Neuronal stem cell (in vitro differentiated cells): ENCODE results near the gene ALG9.

Experiments
- DNase-seq: peaks from one replicate; pipeline ENCODE4 v3.0.0-alpha.2; 2013; ENCODE audit warnings: low spot score
- H2AFZ ChIP-seq: one replicate; pipeline ENCODE4 v1.6.1; 2013; ENCODE audit warnings: mild to moderate bottlenecking, low read length, inconsistent platforms
- H2AK5ac ChIP-seq: 2 replicates; pipeline ENCODE4 v1.6.1; 2013; ENCODE audit warnings: low read depth, mild to moderate bottlenecking, inconsistent platforms, low read length, moderate library complexity, mixed read lengths
- H2BK120ac ChIP-seq: 2 replicates; pipeline ENCODE4 v1.6.1; 2013; ENCODE audit warnings: low read depth, mild to moderate bottlenecking, inconsistent platforms, low read length, moderate library complexity, mixed read lengths
- H2BK12ac ChIP-seq: one replicate; pipeline ENCODE4 v1.6.1; 2013; ENCODE audit warnings: low read length, inconsistent platforms
- H2BK15ac ChIP-seq: 2 replicates; pipeline ENCODE4 v1.6.1; 2013; ENCODE audit warnings: mild to moderate bottlenecking, low read length, inconsistent platforms, mixed read lengths
- H2BK5ac ChIP-seq: one replicate; pipeline ENCODE4 v1.6.1; 2013; ENCODE audit warnings: inconsistent platforms, mild to moderate bottlenecking, low read length, moderate library complexity
- H3K14ac ChIP-seq: one replicate; pipeline ENCODE4 v1.6.1; 2013; ENCODE audit warnings: low read length, inconsistent platforms
- H3K18ac ChIP-seq: 2 replicates; pipeline ENCODE4 v1.6.1; 2013; ENCODE audit warnings: low read length, inconsistent platforms
- H3K23ac ChIP-seq: 2 replicates; pipeline ENCODE4 v1.6.1; 2013; ENCODE audit warnings: low read depth, mild to moderate bottlenecking, mixed read lengths, low read length, inconsistent platforms; ENCODE audit not compliant: poor library complexity
- H3K27ac ChIP-seq: replicated peaks from 3 replicates; pipeline ENCODE4 v1.5.1; 2013; ENCODE audit warnings: low read length, inconsistent platforms
- H3K27me3 ChIP-seq, 3 experiments: 2 replicates each; pipeline ENCODE4 v1.6.1; 2013; ENCODE audit warnings: low read length in 3 of 3, mild to moderate bottlenecking in 2 of 3, inconsistent platforms in 1 of 3, low read depth in 1 of 3, mixed read lengths in 1 of 3, moderate library complexity in 1 of 3; ENCODE audit not compliant: control insufficient read depth in 3 of 3, insufficient read depth in 3 of 3
- H3K36me3 ChIP-seq, 2 donors: replicated peaks in 1 of 2; 2 replicates each; pipeline ENCODE4 v1.6.1; 2013; ENCODE audit warnings: low read length in 2 of 2; ENCODE audit not compliant: control insufficient read depth in 2 of 2, insufficient read depth in 2 of 2
- H3K4ac ChIP-seq: 2 replicates; pipeline ENCODE4 v1.6.1; 2013; ENCODE audit warnings: inconsistent platforms, mild to moderate bottlenecking, low read length, moderate library complexity
- H3K4me1 ChIP-seq, 2 donors: 1 replicate in 1 of 2; 2 replicates in 1 of 2; pipeline ENCODE4 v1.6.1; 2013; ENCODE audit warnings: low read length in 2 of 2, low read depth in 1 of 2; ENCODE audit not compliant: control insufficient read depth in 2 of 2, insufficient read depth in 1 of 2
- H3K4me2 ChIP-seq: one replicate; pipeline ENCODE4 v1.6.1; 2013; ENCODE audit warnings: mild to moderate bottlenecking, low read length, inconsistent platforms; ENCODE audit not compliant: insufficient read depth, poor library complexity, severe bottlenecking
- H3K4me3 ChIP-seq, 2 donors: 2 replicates each; pipeline ENCODE4 v1.5.1; 2013; ENCODE audit warnings: low read length in 2 of 2, mild to moderate bottlenecking in 2 of 2, inconsistent platforms in 1 of 2, moderate library complexity in 1 of 2
- H3K79me1 ChIP-seq: one replicate; pipeline ENCODE4 v1.6.1; 2013; ENCODE audit warnings: low read depth, mild to moderate bottlenecking, inconsistent platforms, low read length, moderate library complexity
- H3K9ac ChIP-seq: one replicate; pipeline ENCODE4 v1.6.1; 2013; ENCODE audit warnings: mild to moderate bottlenecking, low read depth, low read length, inconsistent platforms; ENCODE audit not compliant: poor library complexity
- H3K9me3 ChIP-seq, 2 donors: replicated peaks in 1 of 2; 2 replicates each; pipeline versions ENCODE3 to v1.6.1; 2013; ENCODE audit warnings: low read length in 2 of 2, mild to moderate bottlenecking in 2 of 2, inconsistent platforms in 1 of 2, low read depth in 1 of 2, mixed read lengths in 1 of 2, moderate library complexity in 1 of 2; ENCODE audit not compliant: control insufficient read depth in 2 of 2, insufficient read depth in 1 of 2
- H4K8ac ChIP-seq: one replicate; pipeline ENCODE4 v1.6.1; 2013; ENCODE audit warnings: low read depth, mild to moderate bottlenecking, inconsistent platforms, low read length, moderate library complexity
- H4K91ac ChIP-seq: one replicate; pipeline ENCODE4 v1.6.1; 2013; ENCODE audit warnings: low read length, low read depth, mild to moderate bottlenecking, inconsistent platforms; ENCODE audit not compliant: poor library complexity
- WGBS, 2 donors: extraction: QIAGEN DNeasy Blood & Tissue Kit; methylation state at CpG; one replicate each; pipeline ENCODE4 v1.1.7; 2013; ENCODE audit warnings: missing lambda C conversion rate in 2 of 2, mixed read lengths in 1 of 2; ENCODE audit not compliant: insufficient read length in 2 of 2, insufficient replicate concordance in 1 of 2; ENCODE audit errors: extremely low coverage in 2 of 2; 5-methylcytosine and 5-hydroxymethylcytosine counted together

ALG9 gene

DNA sequence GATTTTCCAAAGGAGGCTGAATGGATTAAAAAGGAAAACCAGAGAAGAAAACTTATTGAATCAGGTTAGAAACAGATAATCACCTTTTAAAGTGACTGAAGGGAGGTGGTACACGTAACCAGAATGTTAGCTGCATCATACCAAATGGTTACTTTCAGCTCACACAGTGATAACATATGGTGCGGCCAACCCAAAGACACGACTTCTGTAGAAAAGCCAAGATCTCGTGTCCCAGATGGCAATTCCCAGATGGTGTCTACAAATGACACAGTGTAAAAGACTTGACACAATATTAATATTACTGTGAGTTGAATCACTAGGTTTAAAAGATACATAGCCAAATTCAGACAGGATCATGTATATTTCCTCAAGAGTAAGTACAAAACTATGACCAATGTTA, 110.3 kb downstream of the ALG9 start:
- Histone ChIP-seq H3K79me1 (no peaks in the 10 kb centered on the region), H2BK5ac (no peak overlapping the region), H3K36me3 (peaks cover 21 to 82% of the 10 kb centered on the region in 2 donors), H3K14ac (no peak overlapping the region), H3K23ac (no peak overlapping the region), H4K8ac (no peak overlapping the region), H2AK5ac (no peak overlapping the region), H2AFZ (no peak overlapping the region), H3K9me3 (no peaks in the 10 kb centered on the region), H3K27me3 (peaks cover 0 to 3% (median 0%) of the 10 kb centered on the region in 3 experiments), H2BK15ac (no peak overlapping the region), H3K9ac (no peak overlapping the region), H3K4me3 (no peak overlapping the region), H3K4ac (no peak overlapping the region), H4K91ac (no peak overlapping the region), H3K27ac (no peak overlapping the region), H3K4me1 (peaks cover 9 to 17% of the 10 kb centered on the region in 2 donors), H3K18ac (no peak overlapping the region), H3K4me2 (no peak overlapping the region), H2BK120ac (no peak overlapping the region), H2BK12ac (no peak overlapping the region)
- no CpG with 5 or more reads among the region's 4 CpGs for WGBS, 2 donors
- no peak for DNase-seq

GRCh38 chr11:111759778-111760407, 111.5 kb downstream of the ALG9 start:
- H3K18ac ChIP-seq = no peak overlapping the region
- DNase-seq = no peak
- H3K9me3 ChIP-seq = no peaks in the 10 kb centered on the region
- no peak overlapping the region for H2BK15ac ChIP-seq
- H3K27me3 ChIP-seq = peaks cover 0 to 3% (median 0%) of the 10 kb centered on the region in 3 experiments
- H3K4me1 ChIP-seq = peaks cover 9 to 15% of the 10 kb centered on the region in 2 donors
- H2AK5ac ChIP-seq = no peak overlapping the region
- H3K9ac ChIP-seq = no peak overlapping the region
- no peak overlapping the region for H3K4me3 ChIP-seq
- no peak overlapping the region for H3K4me2 ChIP-seq
- WGBS, 2 donors = no CpG with 5 or more reads among the region's 5 CpGs
- H2BK120ac ChIP-seq = no peak overlapping the region
- no peak overlapping the region for H3K23ac ChIP-seq
- H2AFZ ChIP-seq = no peak overlapping the region
- peaks cover 24 to 92% of the 10 kb centered on the region in 2 donors for H3K36me3 ChIP-seq
- H3K14ac ChIP-seq = no peak overlapping the region
- H3K4ac ChIP-seq = no peak overlapping the region
- no peak overlapping the region for H2BK12ac ChIP-seq
- H3K27ac ChIP-seq = no peak overlapping the region
- no peak overlapping the region for H4K91ac ChIP-seq
- no peak overlapping the region for H4K8ac ChIP-seq
- no peaks in the 10 kb centered on the region for H3K79me1 ChIP-seq
- H2BK5ac ChIP-seq = no peak overlapping the region

DNA sequence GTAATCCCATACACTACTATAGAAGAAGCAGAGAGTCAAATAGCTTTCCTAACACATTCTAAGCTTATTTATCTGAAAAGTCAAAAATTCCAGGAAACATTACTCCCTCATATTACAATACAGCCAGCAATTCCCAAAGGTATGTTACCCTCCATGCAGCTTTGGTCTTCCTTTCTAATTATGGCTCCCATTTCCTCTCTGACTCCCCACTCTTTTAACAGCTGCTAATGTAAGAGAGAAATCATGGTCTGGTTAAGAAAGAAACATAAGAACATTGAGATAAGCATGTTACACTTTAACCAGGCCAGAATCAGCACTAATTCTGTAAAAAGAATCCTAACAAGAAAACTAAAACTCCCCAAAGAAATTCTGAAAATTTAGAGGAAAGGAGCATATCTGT, 112.0 kb downstream of the ALG9 start:
- Histone ChIP-seq H3K36me3 (peaks cover 23 to 92% of the 10 kb centered on the region in 2 donors), H4K91ac (no peak overlapping the region), H3K79me1 (no peaks in the 10 kb centered on the region), H2BK15ac (no peak overlapping the region), H3K27ac (no peak overlapping the region), H4K8ac (no peak overlapping the region), H2BK12ac (no peak overlapping the region), H2BK5ac (no peak overlapping the region), H3K9ac (no peak overlapping the region), H2BK120ac (no peak overlapping the region), H3K9me3 (no peaks in the 10 kb centered on the region), H3K18ac (no peak overlapping the region), H3K4me1 (peaks cover 6 to 11% of the 10 kb centered on the region in 2 donors), H3K27me3 (no peaks in the 10 kb centered on the region), H2AFZ (no peak overlapping the region), H3K23ac (no peak overlapping the region), H2AK5ac (no peak overlapping the region), H3K4ac (no peak overlapping the region), H3K4me2 (no peak overlapping the region), H3K14ac (no peak overlapping the region), H3K4me3 (no peak overlapping the region)
- no peak for DNase-seq

- H2AFZ ChIP-seq = no peak overlapping the region
- no peaks in the 10 kb centered on the region for H3K4me1 ChIP-seq
- H3K79me1 ChIP-seq = no peaks in the 10 kb centered on the region
- H2BK12ac ChIP-seq = no peak overlapping the region
- no peak overlapping the region for H3K23ac ChIP-seq
- H2BK5ac ChIP-seq = no peak overlapping the region
- H3K18ac ChIP-seq = no peak overlapping the region
- no peak overlapping the region for H3K4me2 ChIP-seq
- H3K4me3 ChIP-seq = no peak overlapping the region
- peaks cover 25 to 98% of the 10 kb centered on the region in 2 donors for H3K36me3 ChIP-seq
- H3K27ac ChIP-seq = no peak overlapping the region
- WGBS, 2 donors = no CpG with 5 or more reads among the region's 6 CpGs
- no peak for DNase-seq
- H2BK120ac ChIP-seq = no peak overlapping the region
- H4K91ac ChIP-seq = no peak overlapping the region
- no peak overlapping the region for H3K14ac ChIP-seq
- H4K8ac ChIP-seq = no peak overlapping the region
- no peak overlapping the region for H2BK15ac ChIP-seq
- H2AK5ac ChIP-seq = no peak overlapping the region
- no peak overlapping the region for H3K9ac ChIP-seq
- no peaks in the 10 kb centered on the region for H3K27me3 ChIP-seq
- no peak overlapping the region for H3K4ac ChIP-seq
- H3K9me3 ChIP-seq = no peaks in the 10 kb centered on the region
Observed at GRCh38 chr11:111756097-111756496, 115.3 kb downstream of the ALG9 start.
